ENCODE data around the gene ARMH4.

The ARMH4 gene

DNA sequence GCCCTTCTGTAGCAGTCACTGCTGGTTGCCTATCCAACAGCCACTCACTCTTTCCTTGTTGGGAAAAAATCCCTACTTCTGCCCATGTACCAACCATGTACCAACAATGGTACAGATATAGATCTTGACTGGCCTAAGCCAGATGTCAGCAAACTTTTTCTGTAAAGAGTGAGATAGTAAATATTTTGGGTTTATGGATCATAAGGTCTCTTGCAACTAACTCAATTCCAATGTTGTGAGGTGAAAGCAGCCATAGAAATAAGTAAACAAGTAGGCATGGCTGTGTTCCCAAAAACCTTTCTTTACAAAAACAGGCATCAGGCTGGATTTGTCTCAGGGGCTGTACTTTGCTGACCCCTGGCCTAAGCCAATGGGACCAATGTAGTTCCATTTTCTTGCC lies 73.5 kb downstream of the ARMH4 start:
- H3K4me3 ChIP-seq (ENCODE audit: control insufficient read depth, low read depth, low read length): no peak overlapping the region
- no peak for DNase-seq (ENCODE audit: low read depth)
- TF ChIP-seq, protein P1, sequence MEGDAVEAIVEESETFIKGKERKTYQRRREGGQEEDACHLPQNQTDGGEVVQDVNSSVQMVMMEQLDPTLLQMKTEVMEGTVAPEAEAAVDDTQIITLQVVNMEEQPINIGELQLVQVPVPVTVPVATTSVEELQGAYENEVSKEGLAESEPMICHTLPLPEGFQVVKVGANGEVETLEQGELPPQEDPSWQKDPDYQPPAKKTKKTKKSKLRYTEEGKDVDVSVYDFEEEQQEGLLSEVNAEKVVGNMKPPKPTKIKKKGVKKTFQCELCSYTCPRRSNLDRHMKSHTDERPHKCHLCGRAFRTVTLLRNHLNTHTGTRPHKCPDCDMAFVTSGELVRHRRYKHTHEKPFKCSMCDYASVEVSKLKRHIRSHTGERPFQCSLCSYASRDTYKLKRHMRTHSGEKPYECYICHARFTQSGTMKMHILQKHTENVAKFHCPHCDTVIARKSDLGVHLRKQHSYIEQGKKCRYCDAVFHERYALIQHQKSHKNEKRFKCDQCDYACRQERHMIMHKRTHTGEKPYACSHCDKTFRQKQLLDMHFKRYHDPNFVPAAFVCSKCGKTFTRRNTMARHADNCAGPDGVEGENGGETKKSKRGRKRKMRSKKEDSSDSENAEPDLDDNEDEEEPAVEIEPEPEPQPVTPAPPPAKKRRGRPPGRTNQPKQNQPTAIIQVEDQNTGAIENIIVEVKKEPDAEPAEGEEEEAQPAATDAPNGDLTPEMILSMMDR (conservative IDR thresholded peaks at IDR 0.05; ENCODE audit: control insufficient read depth, insufficient read depth, low read depth, low read length): no peak

DNA sequence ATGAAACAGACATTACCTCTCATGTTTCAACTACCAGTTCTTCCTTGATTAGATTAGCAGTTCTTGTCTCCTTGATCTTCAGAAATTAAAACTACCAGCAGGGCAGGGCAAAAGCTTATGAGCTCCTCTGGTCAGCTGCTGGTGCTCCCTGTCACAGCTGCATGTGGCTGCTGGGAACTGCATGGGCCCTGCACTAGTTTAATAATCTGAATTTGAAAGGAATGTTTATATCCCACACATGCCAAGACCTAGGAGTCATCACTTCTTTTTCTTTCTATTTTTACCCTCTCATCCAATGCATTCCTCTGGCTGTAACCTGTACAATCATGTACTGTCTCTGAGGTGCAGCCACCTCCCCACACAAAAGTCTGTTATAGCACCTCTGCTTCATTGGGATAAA lies 73.9 kb downstream of the ARMH4 start:
- DNase-seq (ENCODE audit: low read depth): peak; percentile 59
- TF ChIP-seq, protein P1 (conservative IDR thresholded peaks at IDR 0.05; ENCODE audit: control insufficient read depth, insufficient read depth, low read depth, low read length): no peak
- no peak overlapping the region for H3K4me3 ChIP-seq (ENCODE audit: control insufficient read depth, low read depth, low read length)

DNA sequence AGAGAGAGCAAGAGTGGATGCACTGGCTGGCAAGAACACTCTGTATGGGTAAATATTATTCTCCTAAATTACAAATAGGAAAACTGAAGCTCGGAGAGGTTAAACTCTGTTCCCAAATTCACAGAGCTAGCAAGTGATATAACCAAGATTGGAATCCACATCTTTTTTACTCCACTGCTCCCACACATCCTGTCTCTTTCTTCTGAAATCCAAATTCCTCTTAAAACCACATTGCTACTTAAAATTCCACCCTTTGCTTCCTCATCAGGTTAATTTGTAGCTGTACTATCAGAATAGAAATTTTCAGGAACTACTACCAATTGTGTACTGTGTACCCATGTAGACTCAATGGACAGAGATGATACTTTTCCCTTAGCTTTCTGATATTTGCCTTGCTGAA lies 74.4 kb downstream of the ARMH4 start:
- DNase-seq (ENCODE audit: low read depth): peak; percentile 22
- H3K4me3 ChIP-seq (ENCODE audit: control insufficient read depth, low read depth, low read length): no peak overlapping the region
- TF ChIP-seq, protein P1 (conservative IDR thresholded peaks at IDR 0.05; ENCODE audit: control insufficient read depth, insufficient read depth, low read depth, low read length): no peak

DNA sequence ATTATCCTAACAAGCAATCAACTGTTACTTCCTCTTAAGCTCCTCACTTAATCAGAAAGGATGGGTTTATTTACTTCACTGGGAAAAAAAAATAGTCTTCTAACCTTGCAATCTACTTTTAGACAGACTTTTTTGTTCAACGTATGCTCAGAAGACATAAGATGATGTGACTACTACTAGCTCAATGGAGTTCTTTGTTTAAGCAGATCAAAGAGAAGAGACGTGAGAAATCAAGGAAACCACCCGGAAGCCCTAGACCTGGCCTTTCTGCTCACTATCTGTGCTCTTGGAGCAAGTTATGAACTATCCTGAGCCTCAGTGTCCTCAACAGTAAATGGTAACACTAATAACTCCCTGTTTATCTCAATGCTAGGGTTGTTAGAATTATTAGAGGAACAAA lies 78.5 kb downstream of the ARMH4 start:
- no peak overlapping the region for H3K4me3 ChIP-seq (ENCODE audit: control insufficient read depth, low read depth, low read length)
- no peak for DNase-seq (ENCODE audit: low read depth)
- TF ChIP-seq, protein P1 (conservative IDR thresholded peaks at IDR 0.05; ENCODE audit: control insufficient read depth, insufficient read depth, low read depth, low read length): no peak

DNA sequence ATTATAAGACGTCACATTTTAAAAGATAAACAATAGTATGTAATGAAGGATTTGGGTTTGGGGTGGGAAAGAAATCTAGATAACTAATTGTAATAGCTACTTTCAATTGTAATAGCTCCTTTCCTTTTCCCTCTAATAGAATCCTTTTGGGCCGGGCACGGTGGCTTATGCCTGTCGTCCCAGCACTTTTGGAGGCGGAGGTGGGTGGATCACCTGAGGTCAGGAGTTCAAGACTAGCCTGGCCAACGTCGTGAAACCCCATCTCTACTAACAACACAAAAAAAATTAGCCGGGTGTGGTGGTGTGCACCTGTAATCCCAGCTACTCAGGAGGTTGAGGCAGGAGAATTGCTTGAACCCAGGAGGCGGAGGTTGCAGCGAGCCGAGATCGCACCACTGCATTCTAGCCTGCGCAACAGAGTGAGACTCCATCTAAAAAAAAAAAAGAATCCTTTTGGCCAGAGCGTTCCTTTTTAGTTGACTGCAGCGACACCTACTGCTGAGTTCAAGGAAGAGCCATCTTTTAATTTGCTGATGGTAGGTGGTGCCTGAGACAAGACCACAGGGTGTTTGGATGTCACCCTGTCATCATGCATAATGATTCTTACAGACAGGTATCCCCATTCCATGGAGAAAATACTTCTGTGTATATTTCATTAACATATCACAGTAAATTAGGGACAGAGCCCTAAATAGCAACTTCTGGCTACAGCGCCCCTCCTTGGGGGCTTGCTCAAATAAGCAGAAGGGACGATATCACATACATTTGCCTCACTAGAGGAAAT lies 79.5 kb downstream of the ARMH4 start:
- TF ChIP-seq, protein P1 (conservative IDR thresholded peaks at IDR 0.05; ENCODE audit: control insufficient read depth, insufficient read depth, low read depth, low read length): peak; percentile 70
- peak; percentile 78 for DNase-seq (ENCODE audit: low read depth)
- H3K4me3 ChIP-seq (ENCODE audit: control insufficient read depth, low read depth, low read length): no peak overlapping the region

DNA sequence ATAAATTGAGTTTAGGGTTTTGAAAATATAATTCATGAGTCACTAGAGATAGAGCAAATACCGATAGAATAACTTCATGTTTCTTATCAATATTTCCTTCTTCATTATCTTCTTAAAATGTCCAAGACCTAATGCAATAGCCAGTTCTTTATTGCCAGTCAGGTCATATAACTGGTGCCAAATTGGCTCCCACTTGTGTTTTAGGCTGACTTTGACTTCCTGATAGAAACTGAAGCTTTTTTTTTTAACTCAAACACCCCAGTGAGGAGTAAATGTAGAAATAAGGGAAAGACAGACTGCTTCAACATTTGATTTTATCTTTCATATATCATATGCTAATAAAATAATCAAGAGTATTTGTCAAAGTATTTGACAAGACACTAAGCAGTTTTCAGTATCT lies 80.7 kb downstream of the ARMH4 start:
- DNase-seq (ENCODE audit: low read depth): no peak

More for the DNA sequence above, 80.7 kb downstream of the ARMH4 start:
- no peak overlapping the region for H3K4me3 ChIP-seq (ENCODE audit: control insufficient read depth, low read depth, low read length)
- TF ChIP-seq, protein P1 (conservative IDR thresholded peaks at IDR 0.05; ENCODE audit: control insufficient read depth, insufficient read depth, low read depth, low read length): no peak
